Bronchial epithelial cell (primary cell): ENCODE measurements around the gene SLC23A3. TPM values are rescaled to one million over a fixed set of nuclear protein-coding genes. Genes with fewer than 3 reads are reported as not detected.

ENCODE experiments used
- DNase-seq: peaks from one replicate; pipeline ENCODE4 v3.0.0-alpha.2; 2010; ENCODE audit warnings: low read depth
- FAIRE-seq: peaks from 2 replicates; lab custom pipeline; 2011; peaks lifted over from hg19 to GRCh38; lab: Jason Lieb, UNC
- H3K27me3 ChIP-seq: 2 replicates; pipeline ENCODE4 v1.5.1; 2011; ENCODE audit warnings: low read length; ENCODE audit not compliant: control insufficient read depth, insufficient read depth
- H3K36me3 ChIP-seq: 2 replicates; pipeline ENCODE4 v1.5.1; 2011; ENCODE audit warnings: low read length; ENCODE audit not compliant: control insufficient read depth, insufficient read depth
- H3K4me3 ChIP-seq: 2 replicates; pipeline ENCODE4 v1.5.1; 2011; ENCODE audit warnings: mild to moderate bottlenecking, low read depth, low read length, control low read depth
- CTCF ChIP-seq: IDR thresholded peaks from 2 replicates; pipeline ENCODE4 v1.5.1; 2011; ENCODE audit warnings: mild to moderate bottlenecking, moderate library complexity, low read length, control low read depth, inconsistent platforms; ENCODE audit not compliant: insufficient read depth, severe bottlenecking
- total RNA-seq: library from RNA; depleted of rRNA; stranded (reverse); fragments of >200 nt; gene quantifications from 2 replicates; pipeline ENCODE4 v1.2.1, GENCODE V29; 2014

Gene SLC23A3
- total RNA-seq = 1.3 and 1.9 TPM in 2 replicates

GRCh38 chr2:219169930-219170654, at the start of gene SLC23A3:
Gene SLC23A3 (minus strand): TSS chr2:219170029. CDS start chr2:219169984, 45 bp downstream.
- FAIRE-seq = no peak
- no peaks in the 10 kb centered on the region for H3K27me3 ChIP-seq
- no peak for TF ChIP-seq CTCF
- H3K4me3 ChIP-seq = no peak within 1 kb of the TSS
- peaks cover 8% of the 10 kb centered on the region for H3K36me3 ChIP-seq
- no peak for DNase-seq

DNA sequence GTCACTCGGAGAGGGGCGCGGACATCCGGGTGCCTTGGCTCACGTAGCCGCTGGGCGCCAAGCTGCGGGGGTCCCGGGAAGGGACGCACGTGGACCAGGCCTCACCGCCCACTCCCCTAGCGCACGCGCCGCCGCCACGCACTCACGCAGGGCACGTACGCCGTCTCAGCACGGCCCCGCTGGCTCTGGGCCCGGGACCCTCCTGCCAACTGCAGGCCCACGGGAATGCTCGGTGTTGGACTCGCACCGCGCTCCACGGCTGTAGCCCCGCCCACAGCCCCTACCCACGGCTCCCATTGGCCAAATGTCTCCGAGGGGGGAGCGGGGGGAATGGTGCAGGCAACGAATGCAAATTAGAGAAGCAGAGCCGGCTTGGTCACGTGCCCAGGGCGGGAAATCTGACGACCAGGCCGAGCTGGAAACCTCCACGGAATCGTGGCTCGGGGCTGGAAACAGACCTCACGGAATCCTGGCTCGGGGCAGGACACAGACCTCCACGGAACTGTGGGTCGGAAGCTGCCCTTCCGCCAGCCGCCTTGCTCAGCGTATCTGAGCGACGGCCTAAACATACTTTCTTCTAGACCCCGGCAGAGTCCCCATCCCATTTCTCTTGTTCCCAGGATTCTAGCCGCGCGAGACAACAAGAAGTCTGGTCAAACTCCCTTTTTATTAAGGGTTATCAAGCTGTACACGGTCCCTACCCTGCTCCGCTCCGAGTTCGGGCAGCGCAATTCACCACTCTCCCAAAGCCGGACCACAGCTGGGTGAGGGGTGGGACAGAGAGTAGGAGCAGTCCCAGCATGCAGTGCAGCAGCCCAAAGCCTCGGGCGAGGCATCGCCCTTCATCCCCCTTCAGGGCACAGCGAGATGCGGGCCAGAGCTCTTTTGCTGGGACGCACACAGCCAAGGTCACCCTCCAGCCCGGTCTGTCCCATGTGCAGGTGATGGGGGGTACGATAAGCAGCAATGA, 49.2 kb upstream of the SLC23A3 start, which contains the start of gene ABCB6:
Gene ABCB6, minus strand, starts transcription at position 227 of the 970 bp plus-strand sequence. CDS start 285 bp downstream, outside the sequence.
- H3K4me3 ChIP-seq = peak within 1 kb of the TSS; percentile 75
- peaks cover 50% of the 10 kb centered on the region for H3K36me3 ChIP-seq
- no peaks in the 10 kb centered on the region for H3K27me3 ChIP-seq
- FAIRE-seq = no peak
- peak; percentile 74 for DNase-seq
- TF ChIP-seq CTCF = no peak

GRCh38 chr2:219218217-219218731, 48.4 kb upstream of the SLC23A3 start:
- DNase-seq (peak; percentile 51), FAIRE-seq (no peak)
- Histone ChIP-seq H3K4me3 (peak overlapping the region; percentile 75), H3K27me3 (no peaks in the 10 kb centered on the region), H3K36me3 (peaks cover 48% of the 10 kb centered on the region)
- peak; percentile 1 for TF ChIP-seq CTCF

- DNase-seq (no peak), FAIRE-seq (no peak)
Measured at GRCh38 chr2:219216535-219216915, 46.7 kb upstream of the SLC23A3 start.

More at GRCh38 chr2:219216535-219216915, 46.7 kb upstream of the SLC23A3 start:
- Histone ChIP-seq H3K27me3 (no peaks in the 10 kb centered on the region), H3K36me3 (peaks cover 44% of the 10 kb centered on the region), H3K4me3 (no peak overlapping the region)
- no peak for TF ChIP-seq CTCF
